ENCODE results near the gene CDK1. TPM values are rescaled to one million over a fixed set of nuclear protein-coding genes. Genes with fewer than 3 reads are reported as not detected.
A peak's percentile ranks its signal among the peaks of the same experiment; 100 is the strongest.

The CDK1 gene
- total and polyA plus RNA-seq, 2 of the 8 experiments (the other 6 are each of a cell fraction or from before 2014, with no cell fraction given): 29.4 to 111 TPM

DNA sequence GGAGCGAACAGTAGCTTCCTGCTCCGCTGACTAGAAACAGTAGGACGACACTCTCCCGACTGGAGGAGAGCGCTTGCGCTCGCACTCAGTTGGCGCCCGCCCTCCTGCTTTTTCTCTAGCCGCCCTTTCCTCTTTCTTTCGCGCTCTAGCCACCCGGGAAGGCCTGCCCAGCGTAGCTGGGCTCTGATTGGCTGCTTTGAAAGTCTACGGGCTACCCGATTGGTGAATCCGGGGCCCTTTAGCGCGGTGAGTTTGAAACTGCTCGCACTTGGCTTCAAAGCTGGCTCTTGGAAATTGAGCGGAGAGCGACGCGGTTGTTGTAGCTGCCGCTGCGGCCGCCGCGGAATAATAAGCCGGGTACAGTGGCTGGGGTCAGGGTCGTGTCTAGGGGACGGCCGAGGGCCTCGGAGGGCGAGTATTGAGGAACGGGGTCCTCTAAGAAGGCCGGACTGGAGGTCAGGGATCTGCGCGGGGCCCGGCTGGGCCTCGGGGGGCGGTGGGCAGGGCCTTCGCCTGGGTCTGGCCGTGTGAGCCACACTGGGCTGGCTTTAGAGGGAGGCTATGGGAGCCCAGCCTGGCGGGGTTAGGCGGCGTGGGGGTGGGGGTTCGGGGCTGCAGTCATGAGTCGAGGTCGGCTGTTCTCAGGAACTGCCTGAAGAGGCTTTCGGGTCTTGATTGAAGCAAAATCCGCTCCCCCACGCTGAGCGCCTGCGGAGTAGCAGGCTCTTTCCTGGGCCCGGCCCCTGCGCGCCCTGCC is at the start of gene CDK1 (continued):
- peak; percentile 83 for TF ChIP-seq SAP30 (IDR thresholded peaks at IDR 0.05; ENCODE audit: insufficient read depth, insufficient replicate concordance, low read length)
- TF ChIP-seq KDM1A (IDR thresholded peaks at IDR 0.05; ENCODE audit: borderline replicate concordance, low read length): peak; percentile 58; the same call in 1 of the 2 replicates
- peak; percentile 49 for TF ChIP-seq KDM4A (IDR thresholded peaks at IDR 0.05; ENCODE audit: low read depth, low read length, severe bottlenecking)
- TF ChIP-seq NRF1 (IDR thresholded peaks at IDR 0.05; ENCODE audit: low read depth, low read length): peak; percentile 38; the same call in 1 of the 2 replicates
- no peak for TF ChIP-seq KDM5A (IDR thresholded peaks at IDR 0.05; ENCODE audit: low read length)
- TF ChIP-seq SIN3A (conservative IDR thresholded peaks at IDR 0.05 in 1 of 2, IDR thresholded peaks at IDR 0.05 in 1 of 2; ENCODE audit: low read depth in 1 of 2, low read length in 2 of 2): peak; percentile 35 to 89; a peak in 2 of 4 replicates
- TF ChIP-seq RXRA (IDR thresholded peaks at IDR 0.05; ENCODE audit: insufficient read depth, low read depth, low read length): no peak
- TF ChIP-seq HDAC2 (IDR thresholded peaks at IDR 0.05; ENCODE audit: borderline replicate concordance in 1 of 2, low read depth in 2 of 2, low read length in 2 of 2): peak; percentile 65 to 94; a peak in 3 of 4 replicates
- peak; percentile 97 for TF ChIP-seq TAF1 (IDR thresholded peaks at IDR 0.05; ENCODE audit: low read depth, low read length)
- TF ChIP-seq PHF8 (conservative IDR thresholded peaks at IDR 0.05; ENCODE audit: low read depth, low read length): peak; percentile 96
- no peak for TF ChIP-seq SP2 (IDR thresholded peaks at IDR 0.05; ENCODE audit: low read length)
- TF ChIP-seq TAF7 (optimal IDR thresholded peaks at IDR 0.05; ENCODE audit: borderline replicate concordance, low read depth, low read length): peak; percentile 91

Data from H1 (cell line).